HuH-7.5 (cell line): ENCODE data around the gene UEVLD.
A peak's percentile ranks its signal among the peaks of the same experiment; 100 is the strongest.
"Not testable (repeated sequence)": the region's sequence is repeated elsewhere in the genome, so short reads cannot be mapped to it uniquely, and the experiment has no call there.

ENCODE experiments used
- DNase-seq: peaks from one replicate; pipeline ENCODE4 v3.0.0; 2011; ENCODE audit warnings: low spot score

The UEVLD gene

GRCh38 chr11:18588297-18589252 is at the start of gene UEVLD:
UEVLD (minus strand) TSS chr11:18588734; CDS start chr11:18588654, 80 bp downstream.
- DNase-seq = peak; percentile 80

DNA sequence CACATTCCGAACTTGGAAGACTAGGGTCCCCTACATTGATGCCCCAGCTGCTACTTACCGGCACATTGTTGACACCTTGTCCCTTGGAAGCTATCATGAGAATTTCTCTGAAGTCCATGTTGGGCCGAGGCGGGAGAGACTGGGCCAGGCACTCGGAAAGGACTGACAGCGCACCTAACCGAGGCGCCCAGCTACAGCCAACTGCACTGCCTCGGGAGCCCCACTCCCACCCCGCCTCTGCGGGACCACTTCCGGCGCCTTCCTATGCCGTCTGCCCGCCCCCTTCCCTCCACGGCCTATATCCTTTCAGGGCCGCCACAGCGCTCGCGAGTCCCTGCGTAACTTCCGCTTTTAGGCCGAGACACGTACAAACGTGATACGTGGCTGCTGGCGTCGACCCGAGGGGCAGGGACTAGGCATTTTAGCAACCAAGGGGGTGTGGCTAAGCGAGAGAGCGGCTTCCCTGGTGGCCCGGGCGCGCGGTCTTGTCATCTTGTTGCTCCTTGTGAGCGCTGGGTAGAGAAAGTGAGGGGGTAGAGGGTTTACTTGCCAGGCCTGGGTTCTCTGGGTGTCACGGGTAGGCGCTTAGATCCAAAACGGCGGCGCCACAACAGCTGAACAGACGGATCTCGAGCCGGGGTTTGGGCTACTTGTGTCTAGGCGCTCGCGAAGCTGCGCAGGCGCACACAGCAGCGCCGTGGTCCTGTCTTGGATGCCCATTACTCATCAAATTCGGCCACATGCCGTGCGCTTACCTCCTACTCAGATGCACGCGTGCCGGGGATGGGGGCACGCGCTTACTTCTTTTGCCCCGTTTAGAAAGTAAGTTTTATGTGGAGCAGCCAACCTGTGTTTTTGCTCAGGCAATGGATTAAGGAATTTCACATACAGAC is 45.9 kb upstream of the UEVLD start, which contains the start of gene SPTY2D1:
SPTY2D1 (minus strand) TSS at position 203 of the 893 bp plus-strand sequence; CDS start at position 118, 85 bp downstream.
- DNase-seq = peak; percentile 68

GRCh38 chr11:18633256-18634139 is 45.0 kb upstream of the UEVLD start:
- no peak for DNase-seq

GRCh38 chr11:18632841-18633240 is 44.3 kb upstream of the UEVLD start:
- no peak for DNase-seq

GRCh38 chr11:18624161-18624560 is 35.6 kb upstream of the UEVLD start:
- no peak for DNase-seq

GRCh38 chr11:18623707-18624106 is 35.2 kb upstream of the UEVLD start:
- no peak for DNase-seq

- DNase-seq = no peak
Observed at GRCh38 chr11:18618342-18619025, 29.9 kb upstream of the UEVLD start.

- DNase-seq = no peak
Observed at GRCh38 chr11:18617688-18618341, 29.3 kb upstream of the UEVLD start.

DNA sequence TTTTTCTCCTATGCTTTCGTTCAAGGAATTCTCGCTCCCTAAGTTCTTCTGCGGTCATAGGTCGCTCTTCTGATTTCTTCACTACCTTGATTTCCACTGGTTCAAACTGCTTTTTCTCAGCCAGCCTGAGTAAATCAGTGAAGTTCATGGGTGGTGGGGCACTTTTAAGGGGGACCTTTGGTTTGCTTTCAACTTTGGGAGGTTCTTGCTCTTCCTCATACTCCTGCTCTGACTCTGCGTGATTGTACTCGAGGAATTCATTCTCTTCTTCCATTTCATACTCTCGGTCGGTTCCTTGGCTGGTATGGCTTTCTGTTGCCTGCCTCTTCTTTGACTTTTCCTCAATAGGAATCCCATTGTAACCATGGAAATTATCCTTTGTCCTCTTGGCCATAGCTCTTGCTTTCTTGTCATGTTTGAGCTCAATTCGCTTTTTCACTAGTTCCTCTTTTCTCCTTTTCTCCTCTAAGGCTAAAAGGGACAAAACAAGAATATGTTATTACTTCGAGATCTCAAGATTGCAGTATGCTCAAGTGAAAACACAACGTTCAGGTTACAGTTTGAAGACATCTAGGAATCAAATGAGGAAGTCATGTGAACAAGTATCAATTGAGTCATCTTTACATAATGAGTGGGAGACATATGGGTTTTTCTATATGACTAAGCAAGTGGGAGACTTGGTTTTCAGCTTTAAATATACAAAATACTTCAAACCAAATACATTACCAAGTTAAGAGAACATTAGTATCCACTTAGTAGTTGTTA is 27.3 kb upstream of the UEVLD start:
- DNase-seq = no peak

GRCh38 chr11:18614667-18615066 is 26.1 kb upstream of the UEVLD start:
- DNase-seq = no peak

- DNase-seq = no peak
Observed at GRCh38 chr11:18612394-18612793, 23.9 kb upstream of the UEVLD start.

DNA sequence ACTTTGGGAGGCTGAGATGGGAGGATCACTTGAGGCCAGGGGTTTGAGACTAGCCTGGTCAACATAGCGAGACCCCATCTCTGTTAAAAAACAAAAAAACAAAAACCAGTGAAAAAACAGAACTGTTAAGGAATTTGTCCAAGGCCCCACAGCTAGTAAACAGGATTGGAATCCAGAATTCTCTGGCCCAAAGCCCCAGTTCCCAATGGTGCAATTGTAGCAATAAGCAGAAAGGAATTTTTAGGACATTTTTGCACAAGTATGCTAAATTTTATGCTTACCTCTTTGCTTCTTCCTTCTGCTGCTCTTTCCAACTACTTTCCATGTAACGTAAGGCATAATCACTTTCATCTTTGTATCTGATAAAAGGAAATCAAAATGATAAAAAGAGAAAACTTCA is 22.7 kb upstream of the UEVLD start:
- no peak for DNase-seq

DNA sequence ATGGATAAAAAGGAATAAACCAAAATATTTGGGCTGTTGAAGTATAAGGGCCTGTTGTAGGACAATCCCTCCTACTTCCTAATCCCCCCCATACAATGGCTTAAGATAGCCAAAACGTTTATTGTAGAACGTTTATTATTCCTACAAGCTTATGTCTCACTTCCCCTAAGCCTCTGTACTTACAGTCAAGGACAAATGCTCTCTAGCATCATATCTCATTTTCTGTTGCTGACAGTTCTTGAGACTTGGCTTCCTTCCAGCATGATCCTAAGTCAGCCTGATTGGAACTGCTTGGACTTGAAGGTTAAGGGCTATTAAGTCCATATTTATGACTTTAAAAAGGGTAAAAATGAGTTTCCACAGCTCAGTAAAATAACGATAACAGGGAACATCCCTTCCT is 19.8 kb upstream of the UEVLD start:
- no peak for DNase-seq

- DNase-seq = no peak
Observed at GRCh38 chr11:18600915-18601569, 12.5 kb upstream of the UEVLD start.

DNA sequence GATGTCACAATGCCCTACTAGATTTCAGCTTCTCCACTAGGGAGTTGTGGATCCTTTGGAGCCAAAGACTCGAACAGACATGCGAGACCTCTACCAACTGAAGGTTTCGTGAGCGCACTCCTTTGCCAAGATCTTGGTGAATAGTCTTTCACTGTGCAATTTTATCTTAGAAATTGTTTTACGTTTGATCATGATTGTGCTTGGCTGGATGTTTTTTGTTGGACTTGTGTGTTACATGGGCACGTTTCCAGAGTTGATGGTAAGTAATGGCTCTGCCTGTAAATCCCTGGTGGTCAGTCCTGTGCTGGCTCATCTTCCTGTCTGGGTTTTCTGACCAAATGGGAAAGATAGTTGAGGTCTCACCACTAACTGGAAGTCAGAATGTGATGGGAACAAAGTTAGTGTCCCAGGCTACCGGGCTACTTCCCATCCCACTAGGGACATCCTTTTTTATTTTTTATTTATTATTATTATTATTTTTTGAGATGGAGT is 11.3 kb upstream of the UEVLD start, which contains the start of gene MISFA:
MISFA (plus strand) TSS at position 51 of the 492 bp plus-strand sequence; CDS start at position 191, 140 bp downstream.
- DNase-seq = no peak

GRCh38 chr11:18594999-18595749 is 6.6 kb upstream of the UEVLD start:
- DNase-seq = no peak

- not testable (repeated sequence) for DNase-seq
Observed at GRCh38 chr11:18594088-18594487, 5.6 kb upstream of the UEVLD start.

DNA sequence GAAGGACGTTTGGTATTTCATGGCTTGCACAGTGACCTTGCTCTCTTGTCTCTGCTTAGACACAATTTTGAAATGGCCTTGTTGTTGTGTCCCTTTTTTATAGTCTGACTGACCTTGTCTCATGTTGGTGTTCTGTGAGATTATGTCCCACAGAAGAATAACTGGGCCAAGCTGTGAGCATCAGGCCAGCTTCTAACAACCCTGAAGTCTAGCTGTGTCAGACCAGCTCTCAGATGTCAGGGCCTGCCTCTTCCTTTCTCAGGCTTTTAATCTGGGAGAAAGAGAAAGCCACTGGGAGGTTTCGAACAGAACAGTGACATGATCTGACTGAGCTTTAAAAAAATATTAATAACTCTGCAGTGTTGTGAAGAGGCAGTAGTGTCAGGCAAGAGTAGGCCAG is 2.0 kb upstream of the UEVLD start:
- no peak for DNase-seq
